GM19238 (cell line): ENCODE results near the gene ASTE1.
A peak's percentile ranks its signal among the peaks of the same experiment; 100 is the strongest.
"Not testable (repeated sequence)": the region's sequence is repeated elsewhere in the genome, so short reads cannot be mapped to it uniquely, and the experiment has no call there.

Experiments used
- DNase-seq: peaks from one replicate; pipeline ENCODE4 v3.0.0; 2011; ENCODE audit warnings: low spot score; ENCODE audit not compliant: insufficient read length

The ASTE1 gene, protein sequence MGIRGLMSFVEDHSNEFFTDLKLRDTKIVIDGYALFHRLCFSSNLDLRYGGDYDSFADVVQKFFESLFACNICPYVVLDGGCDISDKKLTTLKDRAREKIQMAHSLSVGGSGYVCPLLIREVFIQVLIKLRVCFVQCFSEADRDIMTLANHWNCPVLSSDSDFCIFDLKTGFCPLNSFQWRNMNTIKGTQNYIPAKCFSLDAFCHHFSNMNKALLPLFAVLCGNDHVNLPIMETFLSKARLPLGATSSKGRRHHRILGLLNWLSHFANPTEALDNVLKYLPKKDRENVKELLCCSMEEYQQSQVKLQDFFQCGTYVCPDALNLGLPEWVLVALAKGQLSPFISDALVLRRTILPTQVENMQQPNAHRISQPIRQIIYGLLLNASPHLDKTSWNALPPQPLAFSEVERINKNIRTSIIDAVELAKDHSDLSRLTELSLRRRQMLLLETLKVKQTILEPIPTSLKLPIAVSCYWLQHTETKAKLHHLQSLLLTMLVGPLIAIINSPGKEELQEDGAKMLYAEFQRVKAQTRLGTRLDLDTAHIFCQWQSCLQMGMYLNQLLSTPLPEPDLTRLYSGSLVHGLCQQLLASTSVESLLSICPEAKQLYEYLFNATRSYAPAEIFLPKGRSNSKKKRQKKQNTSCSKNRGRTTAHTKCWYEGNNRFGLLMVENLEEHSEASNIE

DNA sequence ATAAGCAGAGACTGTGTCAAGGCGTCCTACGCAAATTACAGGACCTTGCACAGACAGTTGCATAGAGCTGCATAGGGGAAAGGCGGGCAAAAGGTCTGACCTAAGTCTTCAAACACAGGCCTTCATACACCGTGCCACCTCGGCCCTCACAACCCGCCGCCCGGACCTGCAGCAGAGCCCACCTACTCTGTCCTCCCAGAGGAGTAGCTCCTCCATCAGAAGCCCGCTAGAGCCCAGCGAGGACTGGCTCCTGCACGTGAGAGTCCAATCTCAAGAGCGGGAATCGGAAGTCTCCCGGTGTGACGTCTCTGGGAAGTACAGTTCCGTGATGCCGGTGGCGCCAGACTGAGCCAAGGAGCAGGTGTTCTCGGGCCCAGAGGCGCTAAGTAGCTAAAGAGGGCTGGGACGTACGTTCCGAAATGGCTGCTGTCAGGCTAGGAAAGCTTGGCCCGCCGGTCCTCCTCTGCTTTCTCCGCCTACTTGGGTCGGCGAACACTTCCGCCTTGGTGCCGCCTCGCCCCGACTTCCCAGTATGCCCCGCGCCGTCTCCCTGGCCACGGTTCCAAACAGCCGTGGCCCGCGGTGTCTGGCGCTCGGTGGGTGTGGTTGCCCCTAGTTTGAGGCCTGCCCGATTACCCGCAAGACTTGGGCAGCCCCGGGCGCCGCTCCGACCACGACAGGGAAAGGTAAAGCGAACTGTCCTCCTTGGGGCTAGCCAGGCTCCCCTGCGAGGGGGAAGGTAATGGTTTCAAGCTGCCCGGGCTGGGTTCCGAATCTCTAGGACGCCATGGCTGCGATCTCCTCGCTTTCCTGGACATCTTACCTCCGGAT lies at the start of gene ASTE1, which contains the start of gene NEK11:
ASTE1 (minus strand) TSS at position 505 of the 831 bp plus-strand sequence. CDS start 1,519 bp downstream, outside the sequence.
NEK11 (plus strand) TSS at position 557 of the 831 bp plus-strand sequence. CDS start 2,832 bp downstream, outside the sequence.
- DNase-seq, result peak; percentile 84

DNA sequence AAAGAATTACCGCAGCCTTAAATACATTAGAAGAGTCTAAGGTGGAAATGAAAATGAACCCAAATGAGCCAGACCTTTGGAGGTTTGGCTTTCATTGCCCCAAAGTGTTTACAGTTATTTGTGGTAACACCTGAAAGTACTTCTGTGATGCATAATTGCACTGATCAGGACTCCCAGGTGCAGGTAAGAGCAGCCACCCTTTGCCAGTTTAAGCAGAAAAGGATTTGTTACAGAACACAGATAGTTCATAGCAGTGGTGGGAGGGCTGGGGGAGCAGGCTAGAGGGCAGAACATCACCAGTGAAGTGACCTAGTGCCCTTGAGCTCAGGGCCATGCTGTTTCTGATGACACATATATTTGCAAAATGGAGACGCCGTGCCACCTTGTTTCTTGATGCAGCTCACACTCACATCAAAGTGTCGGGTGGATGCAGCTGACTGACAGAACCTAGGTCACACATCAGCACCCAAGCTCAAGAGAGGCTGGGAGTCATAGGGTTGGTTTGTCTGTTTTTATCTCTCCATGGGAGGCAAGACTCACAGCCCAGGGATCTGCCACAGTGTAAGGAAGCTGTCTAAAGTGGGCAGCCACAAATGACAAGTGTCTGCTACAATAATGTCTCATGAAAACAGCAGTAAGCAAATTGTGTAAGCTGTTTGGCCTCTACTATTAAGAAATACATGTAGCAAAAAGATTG lies 49.2 kb upstream of the ASTE1 start:
- DNase-seq, result no peak

DNA sequence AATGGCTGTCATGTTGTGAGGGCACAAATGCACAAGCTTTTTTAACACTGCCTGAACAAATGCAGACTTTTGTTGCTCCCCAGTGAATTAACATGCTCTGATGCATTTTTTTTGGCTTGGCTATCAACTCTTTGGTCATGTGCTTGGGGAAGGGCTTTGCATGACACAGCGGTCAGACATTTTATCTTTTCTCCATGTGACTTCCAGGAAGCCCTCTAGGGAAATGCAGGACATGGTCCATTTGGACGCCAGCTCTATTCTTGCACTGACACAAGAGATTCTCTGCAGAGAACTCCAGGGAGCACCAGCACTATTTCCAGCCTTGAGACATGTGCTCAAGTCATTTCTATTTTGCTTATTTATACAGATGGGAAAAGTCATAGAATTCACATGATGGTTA lies 46.2 kb upstream of the ASTE1 start:
- DNase-seq, result no peak

DNA sequence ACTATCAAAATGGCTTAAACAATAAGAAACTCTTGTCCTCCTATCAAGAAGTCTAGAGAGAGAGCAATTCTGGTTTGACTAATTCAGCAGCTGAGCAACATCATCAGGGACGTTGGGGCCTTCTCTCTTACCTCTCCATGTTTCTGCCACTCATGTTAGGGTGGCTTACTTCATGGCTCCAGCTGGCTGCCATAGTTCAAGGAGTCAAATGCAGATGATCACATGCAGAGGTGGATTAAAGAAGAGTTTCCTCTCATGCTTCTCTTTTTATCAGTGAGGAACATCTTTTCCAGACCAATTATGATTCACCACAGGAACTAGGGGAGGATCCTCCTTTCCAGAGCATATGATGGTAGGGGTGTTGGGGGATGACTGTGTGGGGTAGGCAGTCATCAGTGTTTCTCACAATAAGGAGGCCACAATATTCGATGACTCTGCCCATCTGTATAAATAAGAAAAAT lies 45.5 kb upstream of the ASTE1 start:
- DNase-seq, result no peak

DNA sequence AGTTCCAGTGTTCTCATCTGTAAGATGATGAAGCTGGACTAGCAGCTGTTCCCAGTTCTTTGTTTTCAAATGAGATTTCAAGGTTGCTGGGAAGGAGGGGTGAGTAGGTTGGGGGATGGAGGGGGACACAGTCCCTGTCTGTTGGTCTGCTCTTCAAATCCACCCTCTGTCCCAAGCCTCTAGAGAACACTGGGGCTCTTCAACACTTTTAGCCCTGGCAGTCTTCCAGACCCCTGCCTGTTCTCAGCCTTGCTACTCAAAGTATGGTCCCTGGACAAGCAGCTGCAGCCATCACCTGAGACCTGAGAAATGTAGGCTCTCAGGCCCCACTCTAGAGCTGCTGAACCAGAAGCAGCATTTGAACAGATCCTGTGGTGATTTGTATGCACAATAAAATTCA lies 41.4 kb upstream of the ASTE1 start:
- DNase-seq, result no peak

DNA sequence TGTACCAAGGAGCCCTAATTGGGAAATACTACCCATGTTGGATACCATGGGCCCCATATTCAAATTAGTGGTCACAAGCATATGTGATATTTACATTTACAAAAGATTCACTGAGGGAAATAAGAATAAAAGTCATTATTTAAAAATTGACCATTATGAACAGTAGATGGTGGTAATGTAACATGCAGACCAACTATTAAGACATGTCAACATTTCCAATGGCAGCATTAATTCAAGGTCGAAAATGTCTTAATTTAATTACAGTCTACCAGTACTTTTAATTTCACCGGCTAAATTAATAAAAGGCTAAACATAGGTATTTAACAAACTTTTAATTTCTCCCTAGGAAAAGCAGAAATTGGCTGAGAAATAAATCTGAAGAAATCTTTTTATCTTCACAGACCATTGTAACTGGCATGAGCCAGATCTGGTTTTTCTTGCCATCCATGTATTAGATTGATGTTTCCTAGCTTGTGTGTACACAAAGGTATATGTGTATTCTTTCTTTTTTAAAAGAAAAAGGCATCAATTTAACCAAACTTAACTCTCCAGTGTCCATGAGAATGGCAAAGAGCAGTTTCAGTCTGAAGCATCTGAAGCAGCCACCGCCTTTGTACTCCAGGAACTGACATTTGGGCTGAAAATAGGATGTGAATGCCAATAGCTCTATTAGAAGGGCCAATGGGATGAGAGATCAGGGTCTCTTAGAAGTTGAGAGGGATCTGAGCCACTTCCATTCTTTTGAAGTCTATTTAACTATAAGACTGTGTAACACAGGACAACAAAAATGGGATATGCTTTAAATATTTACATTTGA lies 26.6 kb upstream of the ASTE1 start:
- no peak for DNase-seq

DNA sequence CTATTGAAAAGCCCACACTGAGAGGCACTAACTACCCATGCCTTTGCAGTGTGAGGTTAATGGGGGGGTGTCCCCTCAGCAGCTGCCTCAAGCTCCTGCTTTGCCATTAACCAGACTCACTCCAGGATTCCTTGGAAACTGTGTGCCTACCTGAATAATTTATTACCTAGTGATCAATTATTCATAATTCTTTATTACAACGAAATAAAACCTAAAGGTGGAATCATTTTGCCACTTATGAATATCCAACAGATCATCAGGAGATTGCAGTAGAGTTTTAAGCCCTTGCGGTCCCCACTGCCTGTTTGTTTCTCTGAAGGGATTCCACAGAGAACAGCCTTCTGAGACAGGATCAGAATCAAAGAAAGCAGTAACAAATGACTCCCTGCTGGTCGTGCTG lies 23.4 kb upstream of the ASTE1 start:
- DNase-seq, result no peak

DNA sequence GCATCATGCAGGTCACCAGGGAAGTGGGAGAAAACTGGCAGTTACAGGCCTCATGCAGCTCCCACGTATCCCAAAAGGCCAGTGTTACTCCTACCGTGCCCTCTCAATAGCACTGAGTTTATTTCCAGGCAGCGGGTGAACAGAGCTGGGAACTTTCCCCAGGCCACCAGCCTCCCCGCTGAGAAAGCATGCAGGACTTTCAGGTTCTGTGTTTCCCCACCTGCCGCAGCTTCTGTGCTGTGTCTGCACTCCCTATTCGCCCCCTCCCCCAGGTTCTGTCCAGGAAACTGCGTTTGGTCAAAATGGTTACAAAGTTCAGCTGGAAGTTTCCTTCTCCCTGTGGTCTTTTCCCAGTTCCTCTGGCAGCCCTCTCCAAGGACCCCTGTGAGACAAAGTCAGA lies 21.4 kb upstream of the ASTE1 start:
- DNase-seq, result no peak

DNA sequence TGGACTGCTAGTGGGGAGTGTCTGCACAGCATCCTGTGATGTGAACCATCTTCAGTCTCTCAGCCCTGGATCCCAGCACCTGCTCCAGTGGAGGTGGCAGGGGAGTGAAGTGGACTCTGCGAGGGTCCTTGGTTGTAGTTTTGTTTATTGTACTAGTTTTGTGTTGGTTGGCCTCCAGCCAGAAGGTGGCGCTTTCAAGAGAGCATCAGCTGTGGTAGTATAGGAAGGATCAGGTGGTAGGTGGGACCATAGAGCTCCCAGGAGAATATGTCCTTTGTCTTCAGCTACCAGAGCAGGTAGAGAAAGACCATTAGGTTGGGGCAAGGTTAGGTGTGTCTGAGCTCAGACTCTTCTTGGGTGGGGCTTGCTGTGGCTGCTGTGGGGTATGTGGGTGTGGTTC lies 21.0 kb upstream of the ASTE1 start:
- no peak for DNase-seq

DNA sequence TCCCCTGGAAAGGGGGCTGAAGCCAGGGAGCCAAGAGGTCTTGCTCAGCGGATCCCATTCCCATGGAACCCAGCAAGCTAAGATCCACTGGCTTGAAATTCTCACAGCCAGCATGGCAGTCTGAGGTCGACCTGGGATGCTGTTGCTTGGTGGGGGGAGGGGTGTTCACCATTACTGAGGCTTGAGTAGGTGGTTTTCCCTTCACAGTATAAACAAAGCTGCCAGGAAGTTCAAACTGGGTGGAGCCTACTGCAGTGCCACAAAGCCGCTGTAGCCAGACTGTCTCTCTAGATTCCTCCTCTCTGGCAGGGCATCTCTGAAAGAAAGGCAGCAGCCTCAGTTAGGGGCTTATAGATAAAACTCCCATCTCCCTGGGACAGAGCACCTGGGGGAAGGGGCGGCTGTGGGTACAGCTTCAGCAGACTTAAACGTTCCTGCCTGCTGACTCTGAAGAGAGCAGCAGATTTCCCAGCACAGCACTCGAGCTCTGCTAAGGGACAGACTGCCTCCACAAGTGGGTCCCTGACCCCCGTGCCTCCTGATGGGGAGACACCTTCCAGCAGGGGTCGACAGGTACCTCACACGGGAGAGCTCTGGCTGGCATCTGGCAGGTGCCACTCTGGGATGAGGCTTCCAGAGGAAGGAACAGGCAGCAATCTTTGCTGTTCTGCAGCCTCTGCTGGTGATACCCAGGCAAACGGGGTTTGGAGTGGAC lies 15.8 kb upstream of the ASTE1 start:
- DNase-seq, result not testable (repeated sequence)

DNA sequence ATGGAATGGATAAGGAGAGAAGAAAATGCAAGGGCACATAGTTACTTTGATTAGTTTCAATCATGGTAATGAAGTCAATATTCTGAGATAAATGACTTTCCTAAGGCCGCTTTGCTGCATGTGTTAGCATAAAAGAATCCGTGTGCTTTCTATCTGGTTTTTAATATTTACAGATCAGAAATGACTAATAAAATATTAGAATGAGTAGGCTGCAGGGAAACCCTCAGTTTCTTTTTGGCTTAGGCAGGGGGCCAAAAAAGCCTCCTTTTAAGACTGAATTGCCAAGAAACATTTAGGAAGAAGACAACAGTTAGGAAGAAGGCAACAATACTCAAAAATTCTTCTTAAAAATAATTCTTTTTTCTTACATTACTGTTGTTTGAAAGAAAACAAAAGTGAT lies 11.7 kb upstream of the ASTE1 start:
- no peak for DNase-seq

DNA sequence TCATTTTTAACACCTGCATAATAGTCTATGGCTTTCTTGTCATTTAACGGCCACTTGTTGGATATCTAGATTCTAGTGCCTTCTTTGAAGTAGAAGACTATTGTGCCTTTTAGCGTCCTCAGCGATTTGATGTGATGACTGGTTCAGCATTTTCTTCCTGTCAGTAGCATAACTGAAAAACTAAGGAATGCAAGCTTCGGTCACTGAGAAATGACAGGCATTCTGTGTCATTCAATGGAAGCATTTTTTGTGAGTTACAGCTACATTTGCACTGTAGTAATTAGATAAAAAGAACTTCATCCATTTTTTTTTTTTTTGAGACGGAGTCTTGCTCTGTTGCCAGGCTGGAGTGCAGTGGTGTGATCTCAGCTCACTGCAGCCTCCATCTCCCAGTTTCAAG lies 10.4 kb upstream of the ASTE1 start:
- no peak for DNase-seq

DNA sequence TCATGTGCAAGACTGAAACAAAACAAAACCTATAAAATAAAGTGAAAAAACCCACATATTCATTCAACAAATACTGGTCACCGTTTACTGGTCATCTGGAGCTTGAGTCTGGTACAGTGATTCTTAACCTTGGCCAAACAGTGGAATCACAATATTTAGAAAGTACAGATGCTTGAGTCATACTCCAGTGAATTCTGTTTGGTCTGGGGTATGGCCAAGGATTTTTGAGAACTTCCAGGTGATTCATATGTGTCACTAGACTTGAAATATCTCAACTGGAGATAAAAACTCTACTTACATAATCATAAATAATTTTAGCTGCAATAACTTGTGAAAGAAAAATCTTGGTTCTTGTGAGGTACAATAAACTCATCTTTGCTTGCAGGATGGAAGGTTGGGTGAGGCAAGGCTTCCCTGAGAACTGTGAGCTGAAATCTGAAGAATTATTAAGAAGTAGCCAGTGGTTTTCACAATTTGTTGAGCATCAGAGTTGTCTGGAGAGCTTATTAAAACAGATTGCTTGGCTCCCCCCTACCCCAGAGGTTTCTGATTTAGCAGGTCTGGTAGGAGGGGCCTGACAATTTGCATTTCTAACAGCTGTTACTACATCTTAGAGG lies 9.7 kb upstream of the ASTE1 start:
- no peak for DNase-seq

DNA sequence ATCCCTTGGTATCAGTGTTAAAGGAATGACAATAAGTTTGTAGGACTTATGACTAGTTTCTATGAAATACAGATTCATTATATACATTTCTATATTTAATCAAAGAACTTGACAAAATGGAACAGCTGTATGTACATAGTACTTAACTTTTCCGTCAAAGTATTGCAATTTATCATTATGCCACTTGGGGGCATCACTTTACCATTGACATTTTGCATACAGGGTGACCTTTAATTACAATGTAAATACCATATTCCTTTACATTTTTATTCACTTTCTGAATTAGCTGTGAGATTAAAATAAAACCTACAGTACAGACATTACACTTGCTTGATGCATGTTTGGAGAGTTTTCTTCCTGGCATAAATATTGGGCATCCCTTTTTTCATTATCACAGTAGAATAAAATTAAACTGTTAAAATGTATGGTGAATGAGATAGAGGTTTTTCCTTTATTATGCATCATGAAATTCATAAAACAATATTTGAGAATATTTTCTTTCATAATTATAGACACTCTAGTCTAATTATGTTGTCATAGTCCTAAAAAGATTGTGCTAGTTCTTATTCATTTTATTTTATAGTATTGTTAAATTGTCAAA lies 7.0 kb upstream of the ASTE1 start:
- no peak for DNase-seq

DNA sequence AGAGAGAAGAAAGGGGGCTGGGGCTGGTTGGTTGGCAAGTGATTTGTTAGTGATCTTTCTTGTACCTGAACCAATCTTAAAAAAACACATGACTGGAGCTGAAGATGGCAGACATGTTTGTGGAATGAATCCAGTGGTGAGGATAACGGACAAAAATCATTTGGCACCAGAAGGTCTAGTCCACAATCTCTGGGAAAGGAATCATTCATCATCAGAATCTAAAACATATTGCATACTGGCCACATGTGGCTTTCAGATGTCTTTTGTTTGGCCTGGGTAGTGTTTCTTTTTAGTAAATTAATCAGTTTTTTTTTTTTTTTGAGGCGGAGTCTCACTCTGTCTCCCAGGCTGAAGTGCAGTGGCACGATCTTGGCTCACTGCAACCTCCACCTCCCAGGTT lies 5.0 kb upstream of the ASTE1 start:
- DNase-seq, result no peak

DNA sequence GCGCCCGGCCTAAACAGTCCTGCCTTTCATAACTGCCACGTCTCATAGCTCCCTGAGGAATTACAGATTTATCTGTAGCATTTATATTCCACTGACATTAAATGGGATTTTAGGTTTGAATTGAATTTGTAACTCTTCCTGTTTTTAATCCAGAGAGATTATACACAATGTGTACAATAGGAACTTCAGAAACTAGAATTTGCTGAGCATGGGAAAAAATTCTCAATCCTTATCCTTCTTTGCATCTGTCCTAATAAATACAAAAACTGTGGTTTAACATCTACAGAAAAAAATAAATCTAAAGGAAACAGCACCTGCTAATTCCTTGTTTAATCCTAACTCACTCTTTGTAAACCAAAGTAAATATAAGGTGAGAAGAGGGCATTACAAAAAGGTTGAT lies 2.2 kb upstream of the ASTE1 start:
- DNase-seq, result no peak

DNA sequence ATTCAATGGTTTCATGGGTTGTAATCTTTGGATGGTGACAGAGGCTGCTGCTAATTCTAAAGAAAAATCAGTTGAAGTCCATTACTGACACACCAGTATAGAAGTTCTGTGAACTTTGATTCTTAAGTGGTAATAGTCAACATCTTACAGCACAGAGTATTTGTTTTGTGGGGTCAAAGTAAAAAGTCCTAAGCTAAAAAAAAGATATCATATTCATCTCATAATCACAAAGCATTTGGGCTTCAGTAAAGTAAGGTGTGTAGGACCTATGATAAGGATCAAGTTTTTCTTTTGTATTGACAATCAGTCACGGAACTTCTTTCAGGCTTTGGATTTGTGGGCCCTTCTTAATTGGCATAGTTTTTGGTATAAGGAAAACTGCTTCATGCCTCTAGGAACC lies 1.1 kb downstream of the ASTE1 start:
- no peak for DNase-seq

DNA sequence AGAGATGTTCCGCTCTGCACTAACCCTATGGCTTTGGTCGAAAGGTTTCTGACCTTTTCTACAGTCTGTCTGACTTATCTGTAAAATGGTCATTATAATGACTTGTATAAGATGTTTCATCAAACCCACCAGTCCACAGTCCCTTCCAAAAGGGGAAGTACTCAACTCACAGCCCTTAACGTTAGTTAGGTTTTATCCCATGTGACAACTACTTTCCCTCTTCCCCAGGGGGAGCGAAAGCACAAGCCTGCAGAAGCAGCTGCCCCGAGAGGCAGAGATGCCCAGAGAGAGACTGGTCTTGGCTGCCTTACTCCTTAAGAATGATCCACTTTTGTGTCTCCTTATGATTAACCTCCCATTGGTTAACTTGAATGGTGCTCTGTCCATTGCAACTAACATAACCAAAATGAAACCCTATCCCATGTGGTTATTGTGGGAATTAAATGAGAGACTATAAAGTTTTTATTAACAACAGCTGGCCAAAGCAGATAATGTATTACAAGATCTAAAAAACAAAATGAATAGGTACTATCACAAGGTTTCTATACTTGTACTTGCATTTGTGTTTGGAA lies 6.4 kb downstream of the ASTE1 start:
- DNase-seq, result no peak

DNA sequence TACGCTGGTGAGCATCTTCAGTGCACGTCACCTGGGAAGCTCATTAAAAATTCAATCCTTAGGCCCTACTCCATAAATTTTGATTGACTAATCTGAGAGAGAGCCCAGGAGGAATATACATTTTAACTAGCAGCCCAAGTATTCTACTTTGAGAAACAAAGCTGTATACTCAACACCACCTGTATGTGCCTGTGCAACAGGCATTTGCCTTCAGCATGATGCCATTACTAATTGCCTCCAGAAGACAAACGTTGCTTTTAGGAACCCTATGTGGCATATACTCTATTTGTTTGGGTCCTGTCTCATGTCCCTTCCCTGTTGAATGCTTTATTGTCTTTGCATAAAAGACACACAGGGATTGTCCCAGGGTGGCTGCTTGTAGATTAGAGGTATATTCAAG lies 7.7 kb downstream of the ASTE1 start:
- DNase-seq, result no peak
